AG20443 (cell line): Measurements from ENCODE around the gene IRX4.

ENCODE experiments used
- DNase-seq: peaks from one replicate; pipeline ENCODE4 v3.0.0; 2012; ENCODE audit warnings: low spot score, mixed read lengths

Gene IRX4

DNA sequence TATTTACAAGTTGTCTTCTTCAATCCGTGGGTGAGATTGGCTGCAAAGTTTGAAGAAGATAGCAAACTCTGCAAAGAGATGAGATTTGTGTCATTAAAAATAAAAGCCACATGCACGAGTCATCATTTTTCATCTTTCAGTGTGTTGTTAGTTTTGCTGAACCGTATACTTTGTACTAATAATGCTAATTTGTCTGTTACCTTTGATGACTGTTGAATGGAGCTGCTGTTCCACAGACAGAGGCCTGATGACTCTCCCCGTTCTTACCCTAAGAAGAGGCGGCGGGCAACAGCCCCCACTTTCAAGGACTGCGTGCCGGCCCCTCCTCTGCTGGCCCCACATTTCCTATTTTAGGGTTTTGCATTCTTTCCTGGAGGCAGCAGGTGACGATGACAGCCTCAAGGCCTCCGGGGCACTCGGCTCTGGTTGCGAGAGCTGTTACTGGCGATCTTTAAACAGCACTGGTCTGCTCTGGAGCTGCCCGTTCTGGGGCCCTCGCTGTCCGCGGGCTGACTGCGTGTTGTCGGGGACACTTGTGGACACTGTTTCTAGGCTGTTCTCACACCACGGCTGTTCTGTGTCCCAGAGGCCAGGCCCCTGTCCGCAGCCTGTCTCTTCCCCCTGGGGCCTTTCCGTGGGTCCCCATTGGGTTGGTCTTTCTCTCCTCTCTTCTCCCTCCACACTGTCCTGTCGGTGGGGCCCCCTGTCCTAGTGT lies 46.4 kb downstream of the IRX4 start:
- no peak for DNase-seq

DNA sequence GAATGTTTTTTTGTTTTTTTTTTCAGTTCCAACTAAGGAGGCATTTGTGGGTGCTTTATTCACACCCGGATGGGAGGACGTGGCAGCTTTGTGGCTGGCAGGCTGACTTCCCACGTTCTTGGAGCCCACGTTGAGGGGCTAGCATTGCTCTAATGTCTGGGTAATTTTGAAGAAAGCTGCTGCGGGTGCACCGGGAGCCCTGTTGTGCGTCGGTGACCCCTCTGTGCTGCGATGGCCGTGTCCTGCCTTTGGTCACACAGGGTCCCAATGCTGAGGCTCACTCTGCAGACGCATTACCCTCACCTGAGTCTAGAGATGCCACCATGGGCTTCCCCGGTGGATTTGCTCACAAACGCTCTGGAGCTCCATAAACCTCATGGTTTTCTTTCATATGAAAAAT lies 47.3 kb downstream of the IRX4 start:
- no peak for DNase-seq

DNA sequence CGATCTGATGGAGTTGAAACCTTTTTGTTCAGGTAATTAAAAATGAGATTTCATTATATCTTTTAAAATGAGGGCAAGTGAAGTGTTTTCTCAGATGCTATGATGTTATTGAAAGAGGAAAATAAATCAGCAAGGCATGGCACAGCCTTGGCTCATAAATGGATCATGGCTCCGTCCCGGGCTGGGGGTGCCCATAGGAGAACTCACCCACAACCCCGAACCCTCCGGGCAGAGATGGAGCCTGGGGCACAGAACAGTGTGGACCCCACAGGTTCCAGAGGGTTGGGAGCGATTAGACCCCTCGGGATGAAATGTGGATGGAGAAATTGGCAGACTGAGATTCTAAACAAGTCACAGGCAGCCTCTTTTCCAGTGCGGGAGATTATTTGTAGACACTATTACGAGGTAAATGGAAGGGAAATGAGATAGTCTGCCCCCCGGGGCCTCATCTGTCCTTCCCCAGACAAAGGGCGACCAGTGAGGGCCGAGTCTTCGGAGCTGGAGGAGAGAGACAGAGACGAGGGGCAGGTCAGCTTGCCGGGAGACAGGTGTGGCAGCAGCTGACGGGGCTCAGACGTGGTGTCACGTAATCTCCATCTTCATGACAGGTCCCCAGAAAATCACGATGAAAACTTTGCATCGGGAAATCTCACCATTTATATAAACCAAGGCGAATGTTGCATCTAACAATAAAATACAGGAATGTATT lies 47.9 kb downstream of the IRX4 start:
- no peak for DNase-seq

DNA sequence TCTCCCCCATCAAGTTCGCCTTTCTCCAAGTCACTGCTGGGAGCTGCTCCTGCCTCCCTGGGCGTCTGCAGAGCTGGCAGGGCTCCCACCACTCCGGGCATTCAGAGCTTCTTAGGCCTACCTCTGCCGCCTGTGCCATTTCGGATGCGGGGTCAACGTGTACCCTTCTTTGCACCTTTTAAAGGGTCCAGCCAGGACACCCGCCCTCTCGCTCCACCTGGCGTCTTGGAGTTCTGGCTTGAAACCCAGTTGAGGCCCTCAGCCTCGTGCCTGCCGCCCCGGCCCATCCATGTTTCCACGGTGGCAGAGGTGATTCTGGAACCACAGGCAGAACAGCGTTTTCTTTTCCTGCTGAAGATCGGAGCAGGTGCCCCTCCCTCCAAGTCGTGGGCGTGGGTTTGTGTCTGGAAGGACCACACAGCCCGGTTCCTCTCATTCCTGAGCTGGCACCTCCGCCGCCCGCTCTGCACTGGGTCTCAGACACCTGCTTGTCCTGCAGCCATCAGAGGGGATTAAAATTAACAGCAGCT lies 48.6 kb downstream of the IRX4 start:
- DNase-seq, result no peak

DNA sequence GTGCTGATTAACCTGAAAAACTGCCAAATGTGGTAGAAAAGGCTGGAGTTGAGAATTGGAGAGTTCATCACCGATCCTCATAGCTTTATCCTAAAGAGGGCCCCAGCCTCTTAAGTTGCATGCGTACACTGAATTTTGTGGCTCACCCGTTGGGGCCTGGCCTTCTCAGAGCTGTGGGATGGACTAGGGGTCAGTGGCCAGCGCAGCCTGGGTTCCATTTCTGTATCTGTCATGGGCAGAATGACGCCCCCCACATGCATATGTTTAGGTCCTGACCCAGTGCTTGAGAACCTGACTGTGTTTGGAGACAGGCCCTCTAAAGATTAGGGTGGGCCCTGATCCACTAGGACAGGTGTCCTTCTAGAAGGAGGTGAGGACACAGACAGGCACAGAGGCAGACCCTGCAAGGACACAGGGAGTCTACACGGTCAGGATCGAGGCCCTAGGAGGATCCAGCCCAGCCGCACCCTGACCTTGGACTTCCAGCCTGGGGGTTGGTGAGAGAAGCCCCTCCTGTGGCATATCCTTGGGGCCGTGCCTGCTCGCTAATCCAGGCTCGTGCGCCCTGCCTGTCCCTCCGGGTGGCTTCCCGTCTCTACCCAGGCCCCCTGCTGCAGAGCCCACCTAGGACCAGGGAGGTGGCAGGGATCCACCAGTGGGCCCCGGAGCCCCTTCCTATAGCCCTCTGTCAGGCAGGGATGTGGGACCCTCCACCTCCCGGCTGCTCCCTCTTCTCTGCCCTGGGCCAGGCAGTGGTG lies 49.3 kb downstream of the IRX4 start:
- no peak for DNase-seq

DNA sequence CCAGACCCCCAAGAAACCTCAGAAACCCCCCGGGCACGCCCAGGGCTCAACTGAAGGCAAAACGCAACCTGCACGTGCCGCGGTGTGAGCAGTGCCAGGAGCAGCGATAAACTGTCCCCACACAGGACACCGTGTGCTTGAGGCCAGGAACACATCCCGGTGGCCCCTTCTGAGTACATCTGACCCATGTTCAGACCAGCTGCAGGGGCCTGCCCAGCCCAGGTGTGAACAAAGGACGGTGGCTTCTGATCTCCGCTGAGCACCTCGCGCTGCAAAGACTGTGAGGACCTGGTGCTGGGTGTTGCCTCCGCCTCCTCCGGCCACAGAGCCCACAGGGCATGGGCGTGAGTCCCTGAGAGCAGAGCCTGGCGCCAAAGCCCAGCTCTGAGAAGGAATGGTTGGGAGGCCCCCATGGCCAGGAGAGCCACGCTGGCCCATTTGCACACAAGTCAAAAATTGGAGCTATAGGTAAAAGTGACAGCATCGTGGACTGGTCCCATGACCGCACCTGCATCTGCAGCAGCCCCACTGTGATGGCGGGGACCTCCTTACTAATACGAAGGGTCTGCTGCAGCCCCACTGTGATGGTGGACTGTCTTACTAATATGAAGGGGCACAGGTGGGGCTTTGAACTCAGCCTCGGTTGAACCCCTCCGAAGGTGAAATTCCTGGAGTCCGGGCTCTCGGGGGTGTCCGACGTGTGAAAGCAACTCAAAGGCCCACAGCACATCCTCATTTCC lies 50.0 kb downstream of the IRX4 start:
- no peak for DNase-seq

DNA sequence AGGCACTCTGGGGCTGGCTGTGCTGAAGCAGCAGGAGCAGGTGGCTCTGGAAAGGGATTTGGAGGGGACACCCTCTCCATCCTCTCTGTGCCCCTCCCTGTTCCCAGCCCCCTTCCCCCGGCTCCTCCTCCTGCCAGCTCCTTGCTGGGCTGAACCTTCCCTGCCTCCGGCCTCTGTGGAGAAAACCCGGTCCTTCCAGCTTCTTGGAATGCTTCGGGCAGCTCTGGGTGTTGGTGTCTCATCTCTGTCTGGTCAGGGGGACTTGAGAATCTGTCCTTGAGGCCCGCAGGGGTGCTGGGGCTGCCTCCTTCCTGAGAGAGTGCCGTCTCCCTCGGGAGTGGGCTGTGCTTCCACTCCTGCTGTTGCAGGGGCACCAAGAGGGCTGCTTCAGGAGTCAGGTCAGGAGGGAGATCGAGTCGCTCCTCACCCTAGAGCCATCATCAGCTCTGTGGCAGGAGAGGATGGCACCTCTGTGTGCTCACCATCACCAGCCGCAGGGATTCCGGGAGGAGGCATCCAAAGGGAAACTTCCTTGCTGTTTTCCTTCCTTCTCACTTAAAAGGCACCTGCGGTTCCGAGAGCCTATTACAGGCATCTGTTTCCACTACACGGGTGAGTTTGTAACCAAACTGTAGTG lies 50.9 kb downstream of the IRX4 start:
- no peak for DNase-seq

DNA sequence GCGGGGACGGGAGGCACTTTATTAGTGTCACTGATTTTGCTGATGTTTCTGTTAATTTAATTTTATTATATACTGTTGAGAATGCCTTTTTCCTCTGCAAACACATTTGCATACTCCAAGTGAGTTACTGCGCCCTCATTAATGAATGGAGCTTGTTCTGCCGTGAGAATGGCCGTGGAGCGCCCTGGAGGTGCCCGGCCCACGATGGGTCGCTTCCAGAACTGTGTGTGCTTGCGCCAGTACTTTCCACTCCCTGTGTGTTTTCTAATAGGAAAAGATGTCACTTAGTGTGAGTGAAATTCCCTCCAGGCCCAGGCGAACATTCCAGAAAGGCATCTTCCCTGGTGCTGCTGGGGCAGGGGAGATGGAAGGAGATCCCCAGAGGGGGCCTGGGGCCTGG lies 51.5 kb downstream of the IRX4 start:
- DNase-seq, result no peak

DNA sequence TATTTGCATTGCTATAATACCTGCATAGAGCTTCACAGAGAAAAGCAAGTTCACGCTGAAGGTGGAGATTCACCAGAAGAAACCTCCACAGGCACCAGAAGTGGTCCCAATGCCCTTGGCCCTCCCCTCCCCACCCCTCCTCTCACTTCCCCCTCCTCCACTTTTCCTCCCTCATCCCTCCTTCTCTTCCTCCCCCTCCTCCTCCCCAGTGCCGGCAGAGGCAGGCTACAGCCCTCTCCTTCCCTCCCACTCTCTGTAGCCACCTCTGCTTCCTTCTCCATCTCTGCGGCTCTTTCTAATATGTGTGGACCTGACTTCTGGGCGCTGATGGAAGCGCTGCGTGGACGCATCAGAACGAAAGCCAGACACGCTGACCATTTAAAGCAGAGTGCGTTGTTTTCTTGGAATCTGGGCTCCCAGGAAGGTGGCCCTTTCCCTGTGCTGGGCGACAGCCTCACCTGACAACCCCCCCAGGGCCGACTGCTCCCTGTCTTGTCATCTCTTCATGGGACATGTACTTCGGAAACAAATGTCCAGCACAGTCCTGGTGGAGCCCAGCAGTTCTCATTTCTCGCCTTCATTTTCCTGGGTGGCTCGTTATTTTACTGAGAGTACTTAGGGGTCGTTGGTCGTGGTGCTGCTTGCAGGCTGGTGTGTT lies 52.0 kb downstream of the IRX4 start:
- no peak for DNase-seq

DNA sequence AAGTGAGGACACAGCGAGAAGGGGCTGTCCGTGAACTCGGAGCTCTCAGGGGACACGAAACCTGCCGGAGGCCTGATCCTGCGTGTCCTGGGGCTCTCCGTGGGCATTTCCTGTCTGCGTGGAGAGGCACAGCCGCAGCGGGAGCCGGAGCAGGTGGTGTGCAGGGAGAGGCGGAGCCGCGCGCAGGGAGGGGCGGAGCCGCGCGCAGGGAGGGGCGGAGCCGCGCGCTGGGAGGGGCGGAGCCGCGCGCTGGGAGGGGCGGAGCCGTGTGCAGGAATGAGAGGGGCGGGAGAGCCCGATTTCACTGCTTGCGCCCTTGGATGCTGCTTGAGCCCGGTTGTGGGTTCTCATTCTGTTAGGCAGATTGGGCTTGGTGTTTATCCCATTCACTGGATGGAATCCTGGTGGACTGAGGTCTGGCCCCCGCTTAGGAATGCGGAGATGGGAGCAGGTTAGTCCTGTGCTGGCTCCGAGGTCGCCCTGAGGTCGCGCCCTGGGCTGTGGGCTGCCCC lies 54.8 kb downstream of the IRX4 start:
- DNase-seq, result no peak
